Measurements from ENCODE around the gene CCDC3. TPM values are rescaled to one million over a fixed set of nuclear protein-coding genes. Genes with fewer than 3 reads are reported as not detected.

CCDC3 gene
- total RNA-seq, 1 donor from 2014 or later: 1.1 TPM

- peaks cover 13% of the 10 kb centered on the region for H3K9me3 Mint-ChIP-seq (ENCODE audit: low read depth)
- DNase-seq (ENCODE audit: low spot score, unreplicated experiment): no peak
- no peak for TF ChIP-seq CTCF (IDR thresholded peaks at IDR 0.05; ENCODE audit: unreplicated experiment)
- H3K36me3 Mint-ChIP-seq (ENCODE audit: insufficient read depth): no peaks in the 10 kb centered on the region
- no peak overlapping the region for H3K27ac Mint-ChIP-seq
- H3K4me1 Mint-ChIP-seq (ENCODE audit: low read depth): no peaks in the 10 kb centered on the region
- no peaks in the 10 kb centered on the region for H3K27me3 Mint-ChIP-seq
- no peak overlapping the region for H3K4me3 Mint-ChIP-seq (ENCODE audit: low read depth)
These were observed 72.1 kb downstream of the CCDC3 start for GRCh38 chr10:12929381-12929780.

DNA sequence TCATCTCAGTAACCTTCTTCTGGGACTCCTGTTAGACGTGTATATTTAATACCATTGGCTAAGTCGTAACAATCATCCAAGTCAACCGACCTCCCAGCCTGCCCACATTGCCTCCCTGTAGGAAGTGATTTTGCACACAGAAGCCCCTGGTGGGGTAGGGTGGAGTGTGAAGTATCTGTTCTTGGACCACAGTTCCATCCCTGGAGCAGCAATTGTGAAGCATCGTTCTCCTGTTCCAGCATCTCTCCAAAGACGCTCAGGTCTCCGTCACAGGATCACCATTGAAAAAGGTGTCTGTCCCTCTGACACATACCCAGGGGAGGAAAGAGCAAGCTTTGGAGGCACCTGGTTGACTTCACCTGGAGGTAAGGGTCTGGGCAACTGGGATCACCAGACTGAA, 72.9 kb downstream of the CCDC3 start:
- no peak for TF ChIP-seq CTCF (IDR thresholded peaks at IDR 0.05; ENCODE audit: unreplicated experiment)
- no peak for DNase-seq (ENCODE audit: low spot score, unreplicated experiment)
- H3K4me3 Mint-ChIP-seq (ENCODE audit: low read depth): no peak overlapping the region
- no peaks in the 10 kb centered on the region for H3K27me3 Mint-ChIP-seq
- H3K4me1 Mint-ChIP-seq (ENCODE audit: low read depth): no peaks in the 10 kb centered on the region
- no peak overlapping the region for H3K27ac Mint-ChIP-seq
- peaks cover 7% of the 10 kb centered on the region for H3K9me3 Mint-ChIP-seq (ENCODE audit: low read depth)
- H3K36me3 Mint-ChIP-seq (ENCODE audit: insufficient read depth): no peaks in the 10 kb centered on the region

- Mint-ChIP-seq H3K4me1 (ENCODE audit: low read depth) (no peaks in the 10 kb centered on the region), H3K27me3 (no peaks in the 10 kb centered on the region), H3K36me3 (ENCODE audit: insufficient read depth) (no peaks in the 10 kb centered on the region), H3K27ac (no peak overlapping the region), H3K9me3 (ENCODE audit: low read depth) (peaks cover 4% of the 10 kb centered on the region), H3K4me3 (ENCODE audit: low read depth) (no peak overlapping the region)
- no peak for DNase-seq (ENCODE audit: low spot score, unreplicated experiment)
- no peak for TF ChIP-seq CTCF (IDR thresholded peaks at IDR 0.05; ENCODE audit: unreplicated experiment)
These were observed 73.6 kb downstream of the CCDC3 start for GRCh38 chr10:12927896-12928295.

GRCh38 chr10:12925845-12926244, 75.7 kb downstream of the CCDC3 start:
- H3K4me1 Mint-ChIP-seq (ENCODE audit: low read depth): no peaks in the 10 kb centered on the region

GRCh38 chr10:12924911-12925310, 76.6 kb downstream of the CCDC3 start:
- TF ChIP-seq CTCF (IDR thresholded peaks at IDR 0.05; ENCODE audit: unreplicated experiment): no peak
- Mint-ChIP-seq H3K4me1 (ENCODE audit: low read depth) (no peaks in the 10 kb centered on the region), H3K27ac (no peak overlapping the region), H3K36me3 (ENCODE audit: insufficient read depth) (no peaks in the 10 kb centered on the region), H3K27me3 (peaks cover 4% of the 10 kb centered on the region), H3K9me3 (ENCODE audit: low read depth) (peaks cover 3% of the 10 kb centered on the region), H3K4me3 (ENCODE audit: low read depth) (no peak overlapping the region)
- no peak for DNase-seq (ENCODE audit: low spot score, unreplicated experiment)

More at GRCh38 chr10:12925845-12926244, 75.7 kb downstream of the CCDC3 start:
- Mint-ChIP-seq H3K27ac (no peak overlapping the region), H3K4me3 (ENCODE audit: low read depth) (no peak overlapping the region), H3K36me3 (ENCODE audit: insufficient read depth) (no peaks in the 10 kb centered on the region), H3K27me3 (peaks cover 4% of the 10 kb centered on the region), H3K9me3 (ENCODE audit: low read depth) (peaks cover 3% of the 10 kb centered on the region)
- DNase-seq (ENCODE audit: low spot score, unreplicated experiment): no peak
- no peak for TF ChIP-seq CTCF (IDR thresholded peaks at IDR 0.05; ENCODE audit: unreplicated experiment)
